ENCODE measurements around the gene NIBAN1.

DNA sequence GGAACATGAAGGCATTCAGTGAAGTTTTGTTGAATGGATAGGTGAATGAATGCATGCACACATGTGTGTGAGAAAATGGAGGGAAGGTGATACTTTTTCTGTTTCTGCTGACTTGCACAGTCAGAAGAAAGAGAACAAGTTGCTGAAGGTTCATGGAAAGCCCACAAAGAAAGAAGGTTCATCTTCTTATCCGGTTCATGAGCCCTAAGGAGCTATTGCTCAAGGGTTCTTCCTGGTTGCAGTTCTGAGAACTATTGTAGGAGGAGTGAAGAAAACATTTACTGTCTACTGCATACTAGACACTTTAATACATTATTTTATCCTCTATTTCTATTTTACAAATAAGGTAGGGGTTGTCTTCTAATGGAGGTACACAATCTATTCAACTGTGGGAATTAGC, 13.4 kb upstream of the NIBAN1 start:
- TF ChIP-seq, protein P1, sequence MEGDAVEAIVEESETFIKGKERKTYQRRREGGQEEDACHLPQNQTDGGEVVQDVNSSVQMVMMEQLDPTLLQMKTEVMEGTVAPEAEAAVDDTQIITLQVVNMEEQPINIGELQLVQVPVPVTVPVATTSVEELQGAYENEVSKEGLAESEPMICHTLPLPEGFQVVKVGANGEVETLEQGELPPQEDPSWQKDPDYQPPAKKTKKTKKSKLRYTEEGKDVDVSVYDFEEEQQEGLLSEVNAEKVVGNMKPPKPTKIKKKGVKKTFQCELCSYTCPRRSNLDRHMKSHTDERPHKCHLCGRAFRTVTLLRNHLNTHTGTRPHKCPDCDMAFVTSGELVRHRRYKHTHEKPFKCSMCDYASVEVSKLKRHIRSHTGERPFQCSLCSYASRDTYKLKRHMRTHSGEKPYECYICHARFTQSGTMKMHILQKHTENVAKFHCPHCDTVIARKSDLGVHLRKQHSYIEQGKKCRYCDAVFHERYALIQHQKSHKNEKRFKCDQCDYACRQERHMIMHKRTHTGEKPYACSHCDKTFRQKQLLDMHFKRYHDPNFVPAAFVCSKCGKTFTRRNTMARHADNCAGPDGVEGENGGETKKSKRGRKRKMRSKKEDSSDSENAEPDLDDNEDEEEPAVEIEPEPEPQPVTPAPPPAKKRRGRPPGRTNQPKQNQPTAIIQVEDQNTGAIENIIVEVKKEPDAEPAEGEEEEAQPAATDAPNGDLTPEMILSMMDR (IDR thresholded peaks at IDR 0.05) = no peak
- TF ChIP-seq POLR2A (IDR thresholded peaks at IDR 0.05) (no peak), EP300 (IDR thresholded peaks at IDR 0.05) (no peak)
